CD14-positive monocyte (primary cell): ENCODE data around the gene SESN3. TPM values are rescaled to one million over a fixed set of nuclear protein-coding genes. Genes with fewer than 3 reads are reported as not detected.

Experiments
- DNase-seq, 3 donors: peaks; one replicate each; pipeline ENCODE4 v3.0.0-alpha.2; 2011 to 2022
- H2AFZ ChIP-seq: 2 replicates; pipeline ENCODE4 v1.6.0; 2012; ENCODE audit warnings: mild to moderate bottlenecking, low read depth, low read length, inconsistent platforms; ENCODE audit not compliant: insufficient read depth, poor library complexity, severe bottlenecking
- H3K27ac ChIP-seq, 2 donors: 1 replicate in 1 of 2; 2 replicates in 1 of 2; pipeline ENCODE4 v1.5.1; 2012 to 2013; ENCODE audit warnings: low read length in 2 of 2, control low read depth in 1 of 2, inconsistent platforms in 1 of 2, low read depth in 1 of 2, mild to moderate bottlenecking in 1 of 2
- H3K27me3 ChIP-seq, 2 donors: one replicate each; pipeline versions ENCODE4 v1.6.0 to v1.6.1; 2011 to 2013; ENCODE audit warnings: low read length in 2 of 2; ENCODE audit not compliant: control insufficient read depth in 2 of 2, insufficient read depth in 2 of 2
- H3K36me3 ChIP-seq, 2 donors: replicated peaks in 1 of 2; 1 replicate in 1 of 2; 2 replicates in 1 of 2; pipeline versions ENCODE4 v1.5.1 to v1.6.1; 2012 to 2013; ENCODE audit warnings: low read length in 2 of 2, control low read depth in 1 of 2, inconsistent platforms in 1 of 2, mild to moderate bottlenecking in 1 of 2; ENCODE audit not compliant: insufficient read depth in 2 of 2, control insufficient read depth in 1 of 2
- H3K4me1 ChIP-seq, 2 donors: 1 replicate in 1 of 2; 2 replicates in 1 of 2; pipeline versions ENCODE4 v1.5.1 to v1.6.1; 2012 to 2013; ENCODE audit warnings: low read length in 2 of 2, control low read depth in 1 of 2, inconsistent platforms in 1 of 2, mild to moderate bottlenecking in 1 of 2, moderate library complexity in 1 of 2; ENCODE audit not compliant: insufficient read depth in 2 of 2, control insufficient read depth in 1 of 2
- H3K4me2 ChIP-seq: replicated peaks from 2 replicates; pipeline ENCODE3; 2012; ENCODE audit warnings: low read length, moderate library complexity, mild to moderate bottlenecking; ENCODE audit not compliant: poor library complexity, severe bottlenecking; ENCODE audit errors: extremely low read depth
- H3K4me3 ChIP-seq, 3 experiments: fragments of 200-600 bp in 1 of 3; sonication (generic) in 1 of 3; replicated peaks in 1 of 3; 1 replicate in 2 of 3; 2 replicates in 1 of 3; pipeline ENCODE4 v1.5.1; 2011 to 2013; ENCODE audit warnings: low read length in 3 of 3, mild to moderate bottlenecking in 3 of 3, control low read depth in 2 of 3, low read depth in 2 of 3, inconsistent platforms in 1 of 3, moderate library complexity in 1 of 3
- H3K79me2 ChIP-seq: 2 replicates; pipeline ENCODE4 v1.6.0; 2012; ENCODE audit warnings: mild to moderate bottlenecking, control low read depth, inconsistent platforms, low read length, moderate library complexity; ENCODE audit not compliant: insufficient read depth
- H3K9ac ChIP-seq: 2 replicates; pipeline ENCODE4 v1.6.0; 2017; ENCODE audit warnings: low read length, mild to moderate bottlenecking; ENCODE audit not compliant: insufficient read depth, poor library complexity, severe bottlenecking
- H3K9me3 ChIP-seq, 2 donors: replicated peaks in 1 of 2; 1 replicate in 1 of 2; 2 replicates in 1 of 2; pipeline versions ENCODE4 v1.5.1 to v1.6.1; 2012 to 2013; ENCODE audit warnings: low read length in 2 of 2, control low read depth in 1 of 2; ENCODE audit not compliant: control insufficient read depth in 1 of 2, insufficient read depth in 1 of 2
- H4K20me1 ChIP-seq: 2 replicates; pipeline ENCODE4 v1.6.0; 2012; ENCODE audit warnings: mild to moderate bottlenecking, low read length, control low read depth, moderate library complexity; ENCODE audit not compliant: insufficient read depth
- H3K27ac Mint-ChIP-seq, 7 donors: one replicate each; pipeline ENCODE4 v1.8.0; 2020; ENCODE audit warnings: mild to moderate bottlenecking in 7 of 7, mixed read lengths in 7 of 7, moderate library complexity in 6 of 7, inconsistent platforms in 2 of 7
- H3K27me3 Mint-ChIP-seq, 3 donors: one replicate each; pipeline ENCODE4 v1.8.0; 2021 to 2022; ENCODE audit warnings: low read depth in 3 of 3, mild to moderate bottlenecking in 3 of 3, mixed read lengths in 3 of 3, moderate library complexity in 3 of 3, inconsistent platforms in 1 of 3
- H3K36me3 Mint-ChIP-seq, 2 donors: one replicate each; pipeline ENCODE4 v1.8.0; 2020; ENCODE audit warnings: mixed read lengths in 2 of 2, inconsistent platforms in 1 of 2, mild to moderate bottlenecking in 1 of 2
- H3K4me1 Mint-ChIP-seq: one replicate; pipeline ENCODE4 v1.8.0; 2020; ENCODE audit warnings: mild to moderate bottlenecking, mixed read lengths
- H3K4me3 Mint-ChIP-seq, 2 donors: one replicate each; pipeline ENCODE4 v1.8.0; 2020; ENCODE audit warnings: mild to moderate bottlenecking in 2 of 2, mixed read lengths in 2 of 2, moderate library complexity in 1 of 2
- H3K9me3 Mint-ChIP-seq, 7 donors: one replicate each; pipeline ENCODE4 v1.8.0; 2020 to 2022; ENCODE audit warnings: mixed read lengths in 7 of 7, mild to moderate bottlenecking in 6 of 7, moderate library complexity in 6 of 7, inconsistent platforms in 2 of 7
- WGBS: methylation state at CpG from one replicate; pipeline ENCODE4 v1.1.5; 2013; ENCODE audit warnings: missing lambda C conversion rate; ENCODE audit not compliant: insufficient coverage; 5-methylcytosine and 5-hydroxymethylcytosine counted together
- intact Hi-C, 2 donors: fragments of 100-400 bp; cut with micrococcal nuclease; formaldehyde crosslinking; loops; one replicate each; pipeline versions ENCODE4 v1.15.0 to v1.15.1; 2023
- polyA plus RNA-seq, 3 donors: library from polyadenylated mRNA; depleted of rRNA in 1 of 3; unstranded in 2 of 3; stranded (reverse) in 1 of 3; fragments of 300-500 nt in 2 of 3; fragments of >200 nt in 1 of 3; fragmentation: Illumina TruSeq in 2 of 3; gene quantifications; 1 replicate in 2 of 3; 2 replicates in 1 of 3; pipeline ENCODE4 v1.2.3, GENCODE V29; 2012 to 2021
- TF ChIP-seq, protein P1 (sequence below): fragments of 200-600 bp; IDR thresholded peaks from one replicate; pipeline ENCODE4 v1.8.0; 2022; ENCODE audit warnings: antibody characterized with exemption, mild to moderate bottlenecking

The SESN3 gene
- polyA plus RNA-seq, 3 donors: 1.1 to 7.4 (median 1.4) TPM

DNA sequence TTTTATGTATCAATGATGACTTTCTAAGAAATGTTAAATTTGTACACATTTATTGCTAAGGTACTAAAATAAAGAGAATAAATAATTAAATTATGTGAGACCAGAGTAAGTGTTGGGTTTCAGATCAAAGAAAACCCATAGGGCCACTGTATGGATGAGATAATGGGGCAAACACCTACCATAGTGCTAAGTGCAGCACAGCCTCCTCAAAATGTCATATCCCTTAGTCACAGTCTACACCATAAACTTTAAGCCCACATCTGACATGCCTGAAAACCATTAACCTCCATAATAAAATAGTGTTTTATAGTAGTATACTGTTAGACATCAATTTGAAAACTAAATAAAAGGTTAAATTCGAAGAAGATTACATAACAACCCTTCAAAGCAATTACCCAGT is 37.5 kb downstream of the SESN3 start:
- Histone ChIP-seq H3K27ac (no peak overlapping the region), H4K20me1 (peaks cover 10% of the 10 kb centered on the region), H3K9ac (no peak overlapping the region), H3K36me3 (peaks cover 35 to 46% of the 10 kb centered on the region in 2 donors), H3K4me2 (no peak overlapping the region), H3K27me3 (no peaks in the 10 kb centered on the region), H2AFZ (no peak overlapping the region), H3K4me3 (no peak overlapping the region), H3K4me1 (no peaks in the 10 kb centered on the region), H3K9me3 (no peaks in the 10 kb centered on the region), H3K79me2 (peaks cover 59% of the 10 kb centered on the region)
- Mint-ChIP-seq H3K27me3 (no peaks in the 10 kb centered on the region), H3K27ac (no peak overlapping the region), H3K9me3 (no peaks in the 10 kb centered on the region), H3K4me3 (no peak overlapping the region), H3K36me3 (peaks cover 37 to 39% of the 10 kb centered on the region in 2 donors), H3K4me1 (peaks cover 19% of the 10 kb centered on the region)
- TF ChIP-seq, protein P1, sequence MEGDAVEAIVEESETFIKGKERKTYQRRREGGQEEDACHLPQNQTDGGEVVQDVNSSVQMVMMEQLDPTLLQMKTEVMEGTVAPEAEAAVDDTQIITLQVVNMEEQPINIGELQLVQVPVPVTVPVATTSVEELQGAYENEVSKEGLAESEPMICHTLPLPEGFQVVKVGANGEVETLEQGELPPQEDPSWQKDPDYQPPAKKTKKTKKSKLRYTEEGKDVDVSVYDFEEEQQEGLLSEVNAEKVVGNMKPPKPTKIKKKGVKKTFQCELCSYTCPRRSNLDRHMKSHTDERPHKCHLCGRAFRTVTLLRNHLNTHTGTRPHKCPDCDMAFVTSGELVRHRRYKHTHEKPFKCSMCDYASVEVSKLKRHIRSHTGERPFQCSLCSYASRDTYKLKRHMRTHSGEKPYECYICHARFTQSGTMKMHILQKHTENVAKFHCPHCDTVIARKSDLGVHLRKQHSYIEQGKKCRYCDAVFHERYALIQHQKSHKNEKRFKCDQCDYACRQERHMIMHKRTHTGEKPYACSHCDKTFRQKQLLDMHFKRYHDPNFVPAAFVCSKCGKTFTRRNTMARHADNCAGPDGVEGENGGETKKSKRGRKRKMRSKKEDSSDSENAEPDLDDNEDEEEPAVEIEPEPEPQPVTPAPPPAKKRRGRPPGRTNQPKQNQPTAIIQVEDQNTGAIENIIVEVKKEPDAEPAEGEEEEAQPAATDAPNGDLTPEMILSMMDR: no peak
- no CpG with 5 or more reads among the region's 1 CpG for WGBS
- no peak for DNase-seq
- intact Hi-C loops: no loop called here

DNA sequence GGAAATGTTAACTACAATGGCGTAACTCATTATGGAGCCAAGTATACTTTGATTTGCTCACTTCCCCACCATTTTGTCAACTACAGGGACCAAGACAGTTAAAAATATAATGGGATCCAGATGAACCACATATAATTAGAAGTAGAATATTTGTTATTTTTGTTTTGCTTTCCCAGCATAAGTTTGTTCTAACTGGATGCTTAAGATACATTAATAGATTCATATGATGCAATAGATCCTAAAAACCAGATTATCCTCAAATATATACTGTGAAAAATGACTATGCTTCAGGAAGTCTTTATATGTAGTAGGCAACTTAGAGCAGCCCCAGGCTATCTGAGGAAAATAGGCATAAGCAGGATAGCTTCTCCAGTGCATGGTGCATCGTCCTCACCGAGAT is 38.3 kb downstream of the SESN3 start:
- Mint-ChIP-seq H3K27ac (peak overlapping the region in 2 of 7 donors; percentile 4 to 52), H3K4me1 (peaks cover 16% of the 10 kb centered on the region), H3K36me3 (peaks cover 40% of the 10 kb centered on the region in 2 donors), H3K9me3 (no peaks in the 10 kb centered on the region), H3K4me3 (no peak overlapping the region), H3K27me3 (no peaks in the 10 kb centered on the region)
- no peak for DNase-seq
- H3K4me3 ChIP-seq: no peak overlapping the region
- peak overlapping the region in 1 of 2 donors; percentile 32 for H3K27ac ChIP-seq
- H3K79me2 ChIP-seq: peaks cover 57% of the 10 kb centered on the region
- intact Hi-C loops: no loop called here
- TF ChIP-seq, protein P1: no peak
- H3K4me2 ChIP-seq: no peak overlapping the region
- H3K9ac ChIP-seq: no peak overlapping the region
- H3K4me1 ChIP-seq: no peaks in the 10 kb centered on the region
- 74% methylated on average over 2 of the region's 3 CpGs for WGBS
- H4K20me1 ChIP-seq: peaks cover 6% of the 10 kb centered on the region
- H3K27me3 ChIP-seq: no peaks in the 10 kb centered on the region
- no peaks in the 10 kb centered on the region for H3K9me3 ChIP-seq
- H3K36me3 ChIP-seq: peaks cover 39 to 52% of the 10 kb centered on the region in 2 donors
- H2AFZ ChIP-seq: no peak overlapping the region
